Effector CD4-positive, alpha-beta T cell (primary cell): ENCODE results near the gene RTCA.
A peak's percentile ranks its signal among the peaks of the same experiment; 100 is the strongest.
"Not testable (repeated sequence)": the region's sequence is repeated elsewhere in the genome, so short reads cannot be mapped to it uniquely, and the experiment has no call there.

Source experiments
- DNase-seq: peaks from one replicate; pipeline ENCODE4 v3.0.0-alpha.2; 2020

The RTCA gene

DNA sequence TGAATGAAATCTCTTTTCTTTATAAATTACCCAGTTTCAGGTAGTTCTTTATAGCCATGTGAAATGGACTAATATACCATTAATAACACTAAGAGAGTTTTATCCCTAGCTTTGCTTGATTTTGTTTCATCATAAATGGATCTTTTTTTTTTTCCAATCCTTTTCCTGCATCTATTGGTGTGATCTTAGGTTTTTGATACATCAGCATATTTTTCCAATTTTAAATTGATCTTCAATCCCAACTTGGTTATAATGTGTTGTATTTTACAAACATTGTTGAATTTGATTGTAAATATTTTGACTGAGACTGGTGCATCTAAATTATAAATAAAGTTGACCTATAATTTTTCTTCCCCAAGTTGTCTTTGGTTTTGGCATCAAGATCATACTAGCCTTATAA is 4.3 kb upstream of the RTCA start:
- DNase-seq = no peak

DNA sequence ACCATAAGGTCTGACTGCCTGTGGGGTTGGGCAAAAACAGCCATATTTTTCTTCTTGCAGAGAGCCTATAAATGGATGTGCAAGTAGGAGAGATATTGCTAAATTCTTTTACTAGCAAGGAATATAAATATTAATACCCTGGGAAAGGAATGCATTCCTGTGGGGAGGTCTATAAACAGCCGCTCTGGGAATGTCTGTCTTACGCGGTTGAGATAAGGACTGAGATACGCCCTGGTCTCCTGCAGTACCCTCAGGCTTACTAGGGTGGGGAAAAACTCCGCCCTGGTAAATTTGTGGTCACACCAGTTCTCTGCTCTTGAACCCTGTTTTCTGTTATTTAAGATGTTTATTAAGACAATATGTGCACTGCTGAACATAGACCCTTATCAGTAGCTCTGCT is 1.9 kb upstream of the RTCA start:
- not testable (repeated sequence) for DNase-seq

DNA sequence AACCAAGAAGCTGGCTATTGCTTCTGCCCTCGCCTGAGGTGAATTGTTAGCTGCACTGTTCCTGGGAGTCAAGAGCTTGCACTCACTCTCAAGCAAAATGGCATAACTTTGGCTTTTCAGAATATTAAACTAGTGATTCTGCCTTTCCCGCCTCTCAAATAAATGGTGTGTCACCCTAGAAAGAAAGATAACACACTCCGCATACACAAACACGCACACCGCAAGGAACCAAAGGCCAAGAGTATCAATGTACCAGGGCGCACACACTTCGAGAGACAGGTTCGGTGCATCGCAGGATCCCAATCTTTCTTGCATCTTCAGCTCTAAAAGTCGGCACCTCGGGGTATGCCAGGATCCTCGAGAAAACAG is 470 bp upstream of the RTCA start:
- DNase-seq = peak; percentile 7

DNA sequence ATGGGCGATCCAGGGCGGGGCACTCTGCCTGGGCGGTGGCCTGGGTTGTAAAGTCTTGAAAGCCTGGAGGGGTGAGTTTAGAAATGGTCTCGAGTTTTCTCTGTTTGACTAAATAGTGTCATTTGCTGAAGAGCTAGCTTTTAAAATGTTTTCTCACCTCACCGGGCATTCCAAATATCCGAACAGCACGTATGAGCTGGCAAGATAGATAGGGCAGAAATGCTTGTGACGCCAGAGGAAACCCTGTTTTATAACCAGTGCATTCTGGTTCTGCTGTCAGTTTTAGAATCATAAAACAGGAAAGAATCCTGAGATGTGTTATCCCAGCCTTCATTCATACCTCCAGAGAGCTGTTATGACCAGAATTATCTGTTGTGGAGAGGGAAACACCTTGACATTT is 725 bp downstream of the RTCA start:
- DNase-seq = no peak

DNA sequence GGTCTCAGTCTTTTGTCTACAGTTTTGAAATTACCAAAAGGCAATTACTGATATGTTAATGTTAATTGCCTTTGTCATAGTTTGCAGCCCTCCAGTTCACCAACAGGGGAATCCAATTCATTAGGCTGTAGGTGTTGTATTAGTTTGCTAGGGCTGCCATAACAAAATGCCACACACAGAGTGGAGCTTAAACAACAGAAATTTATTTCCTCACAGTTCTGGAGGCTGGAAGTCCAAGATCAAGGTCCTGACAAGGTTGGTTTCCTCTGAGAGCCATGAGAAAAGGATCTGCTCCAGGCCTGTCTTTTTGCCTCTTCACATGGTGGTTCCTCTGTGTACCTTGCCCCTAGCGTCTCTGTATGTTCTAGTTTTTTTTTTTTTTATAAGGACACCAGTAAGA is 1.3 kb downstream of the RTCA start:
- no peak for DNase-seq

DNA sequence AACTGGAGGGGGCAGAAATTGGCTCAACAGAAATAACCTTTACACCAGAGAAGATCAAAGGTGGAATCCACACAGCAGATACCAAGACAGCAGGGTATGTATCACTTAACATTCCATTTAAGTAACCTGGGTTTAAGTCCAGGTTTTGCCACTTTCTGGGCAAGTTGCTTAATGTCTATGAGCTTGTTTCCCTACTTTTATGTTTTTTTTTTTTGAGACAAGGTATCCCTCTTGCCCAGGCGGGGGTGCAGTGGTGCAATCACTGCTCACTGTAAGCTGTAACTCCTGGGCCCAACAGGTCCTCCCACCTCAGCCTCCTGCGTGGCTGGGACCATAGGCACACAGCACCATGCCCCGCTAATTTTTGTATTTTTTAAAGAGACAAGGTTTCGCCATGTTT is 2.2 kb downstream of the RTCA start:
- DNase-seq = no peak

DNA sequence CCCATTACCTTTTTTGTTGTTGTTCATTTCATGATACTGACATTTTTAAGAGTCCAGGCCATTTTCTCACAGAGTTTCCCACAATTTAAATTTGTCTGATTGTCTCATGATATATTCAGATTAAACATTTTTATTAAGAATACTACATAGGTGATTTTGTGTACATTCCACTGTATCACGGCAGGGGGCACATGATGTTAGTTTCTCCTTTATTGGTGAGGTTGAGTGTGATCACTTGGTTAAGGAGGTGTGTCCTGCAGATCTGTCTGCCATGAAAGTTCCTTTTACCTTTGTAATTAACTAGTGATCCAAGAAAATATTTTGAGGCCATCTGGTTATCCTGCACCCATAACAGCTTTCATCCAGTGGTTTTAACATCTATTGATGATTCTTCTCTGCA is 11.8 kb downstream of the RTCA start:
- no peak for DNase-seq

DNA sequence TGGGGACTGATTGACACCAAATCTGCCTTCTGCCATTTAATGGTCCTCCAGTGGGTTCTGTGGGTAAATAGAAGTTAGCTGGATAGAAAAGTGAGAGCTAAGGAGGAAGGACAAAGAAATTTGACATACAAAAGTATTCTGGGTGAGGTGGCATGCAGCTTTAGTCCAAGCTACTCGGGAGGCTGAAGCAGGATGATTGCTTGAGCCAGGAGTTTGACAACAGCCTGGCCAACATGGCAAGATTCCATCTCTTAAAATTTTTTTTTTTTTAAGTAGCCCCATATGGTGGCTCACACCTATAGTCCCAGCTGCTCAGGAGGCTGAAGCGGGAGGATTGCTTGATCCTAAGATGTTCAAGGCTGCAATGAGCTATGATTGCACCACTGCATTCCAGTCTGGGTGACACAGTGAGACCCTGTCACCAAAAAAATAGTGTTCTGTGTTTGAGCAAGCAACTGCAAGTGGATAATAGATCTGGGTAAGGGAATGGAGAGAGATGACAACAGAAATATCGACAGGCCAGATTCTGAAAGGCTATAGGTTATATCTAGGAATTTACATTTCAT is 13.4 kb downstream of the RTCA start:
- no peak for DNase-seq

DNA sequence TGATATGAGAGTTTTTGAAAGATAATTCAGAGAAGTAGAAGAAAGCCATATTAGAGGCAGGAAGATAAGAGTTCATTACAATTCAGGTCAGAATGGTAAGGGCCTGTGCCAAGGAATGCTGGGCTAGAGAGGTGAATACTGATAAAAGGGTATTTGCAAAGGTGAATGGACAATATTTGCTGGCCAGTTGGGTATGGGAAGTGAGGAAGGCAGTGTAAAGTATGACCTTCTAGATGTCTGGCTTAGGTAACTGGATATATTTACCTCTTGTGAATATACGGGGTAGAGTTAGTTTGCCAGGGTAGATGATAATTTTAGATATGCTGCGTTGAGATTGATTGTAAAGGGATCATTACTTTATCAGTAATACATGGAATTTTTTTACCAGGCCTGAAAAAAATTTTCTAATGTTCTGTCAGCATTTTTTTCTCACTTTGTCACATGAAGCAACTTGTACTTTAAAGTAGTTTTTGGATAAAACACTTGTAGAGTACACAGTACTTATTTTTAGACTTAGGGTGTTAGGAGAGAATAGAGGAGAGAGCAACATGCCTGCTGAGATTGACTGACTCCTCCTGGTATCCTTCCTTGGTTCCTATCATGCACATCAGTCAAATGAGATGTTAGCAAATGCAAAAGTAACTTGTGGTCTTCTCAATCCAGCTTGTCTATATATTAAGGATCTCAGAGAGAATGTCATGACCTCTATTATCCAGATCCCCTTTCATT is 14.1 kb downstream of the RTCA start:
- DNase-seq = no peak

DNA sequence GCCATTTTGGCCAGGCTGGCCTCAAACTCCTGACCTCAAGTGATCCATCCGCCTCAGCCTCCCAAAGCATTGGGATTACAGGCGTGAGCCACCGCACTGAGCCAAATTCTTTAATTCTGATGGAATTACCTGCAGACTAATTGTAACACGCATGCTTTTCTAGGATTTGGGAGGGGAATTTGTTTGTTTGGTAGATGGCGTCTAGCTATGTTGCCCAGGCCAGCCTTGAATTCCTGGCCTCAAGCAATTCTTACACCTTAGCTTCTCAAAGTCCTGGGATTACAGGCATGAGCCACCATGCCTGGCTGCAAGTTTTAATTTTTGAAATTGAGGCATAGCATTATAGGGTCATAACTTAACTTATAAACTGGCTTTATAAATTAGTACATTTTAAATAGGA is 18.6 kb downstream of the RTCA start:
- no peak for DNase-seq

DNA sequence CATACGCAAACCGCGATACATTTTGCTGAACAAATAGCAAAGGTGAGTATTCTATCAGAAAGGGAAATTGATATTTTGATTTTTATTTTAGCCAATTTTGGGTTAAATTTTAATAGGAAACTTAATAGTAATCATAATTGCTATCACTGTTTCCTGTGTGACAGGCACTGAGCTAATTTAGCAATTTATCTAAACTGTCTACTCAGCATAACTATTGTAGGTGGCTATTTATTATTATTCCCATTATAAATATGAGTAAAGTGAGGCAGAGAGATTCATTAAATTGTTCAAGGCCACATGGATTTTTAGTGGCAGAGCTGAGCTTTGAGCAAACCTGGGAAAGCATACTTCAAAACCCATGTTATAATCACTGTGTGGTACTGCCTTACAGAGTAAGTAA is 21.1 kb downstream of the RTCA start:
- DNase-seq = no peak

DNA sequence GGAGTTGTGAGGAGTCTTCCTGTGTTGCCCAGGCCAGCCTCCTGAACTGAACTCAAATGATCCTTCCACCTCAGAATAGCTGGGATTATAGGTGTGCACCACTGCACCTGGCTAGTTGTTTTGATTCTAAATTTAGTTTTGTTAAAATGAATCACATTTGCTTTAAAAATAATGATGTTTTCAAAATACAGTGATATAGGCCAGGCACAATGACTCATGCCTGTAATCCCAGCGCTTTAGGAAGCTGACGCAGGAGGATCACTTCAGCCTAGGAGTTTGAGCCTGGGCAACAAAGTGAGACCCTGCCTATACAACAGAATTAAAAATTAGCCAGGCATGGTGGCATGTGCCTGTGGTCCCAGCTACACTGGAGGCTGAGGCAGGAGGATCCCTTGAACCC is 24.3 kb downstream of the RTCA start:
- no peak for DNase-seq

DNA sequence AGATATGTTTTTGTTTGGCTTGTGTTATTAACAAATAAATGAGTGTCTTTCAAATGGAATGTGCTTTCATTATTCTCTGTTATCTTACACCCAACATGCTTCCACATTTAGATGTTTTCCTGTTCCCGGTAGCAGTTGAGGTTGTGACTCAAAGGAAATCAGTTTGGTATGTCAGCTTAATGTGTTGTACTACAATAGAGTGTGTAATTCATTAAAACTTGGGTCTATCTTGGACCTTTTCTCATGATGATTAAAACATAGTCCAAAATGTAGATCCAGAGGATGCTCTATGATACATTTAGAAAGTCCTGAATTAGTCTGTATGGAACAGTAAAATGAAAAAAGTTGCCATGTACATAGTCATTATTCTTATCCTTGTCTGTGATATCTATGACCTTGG is 26.7 kb downstream of the RTCA start:
- no peak for DNase-seq

DNA sequence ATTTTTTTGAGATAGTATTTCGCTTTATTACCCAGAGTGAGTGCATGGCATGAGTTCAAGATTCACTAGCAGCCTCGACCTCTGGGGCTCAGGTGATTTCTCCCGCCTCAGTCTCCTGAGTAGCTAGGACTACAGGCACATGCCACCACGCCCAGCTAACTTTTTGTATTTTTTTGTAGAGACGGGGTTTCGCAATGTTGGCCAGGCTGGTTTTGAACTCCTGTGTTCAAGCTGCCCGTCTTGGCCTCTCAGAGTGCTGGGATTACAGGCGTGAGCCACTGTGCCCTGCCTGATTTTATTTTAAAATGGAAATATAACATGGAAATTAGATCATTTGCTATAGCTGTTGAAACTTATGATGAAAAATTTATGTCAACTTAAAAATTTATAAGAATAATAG is 30.1 kb downstream of the RTCA start:
- DNase-seq = no peak

DNA sequence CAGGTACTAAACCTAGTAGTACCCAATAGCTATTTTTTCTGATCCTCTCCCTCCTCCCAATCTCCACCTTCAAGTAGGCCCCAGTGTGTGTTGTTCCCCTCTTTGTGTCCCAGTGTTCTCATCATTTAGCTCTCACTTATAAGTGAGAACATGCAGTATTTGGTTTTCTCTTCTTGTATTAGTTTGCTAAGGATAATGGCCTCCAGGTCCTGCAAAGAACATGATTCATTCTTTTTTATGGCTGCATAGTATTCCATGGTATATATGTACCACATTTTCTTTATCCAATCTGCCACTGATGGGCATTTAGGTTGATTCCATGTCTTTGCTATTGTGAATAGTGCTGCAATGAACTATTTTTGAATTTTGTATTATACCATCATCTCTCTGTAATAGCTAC is 31.0 kb downstream of the RTCA start:
- not testable (repeated sequence) for DNase-seq

DNA sequence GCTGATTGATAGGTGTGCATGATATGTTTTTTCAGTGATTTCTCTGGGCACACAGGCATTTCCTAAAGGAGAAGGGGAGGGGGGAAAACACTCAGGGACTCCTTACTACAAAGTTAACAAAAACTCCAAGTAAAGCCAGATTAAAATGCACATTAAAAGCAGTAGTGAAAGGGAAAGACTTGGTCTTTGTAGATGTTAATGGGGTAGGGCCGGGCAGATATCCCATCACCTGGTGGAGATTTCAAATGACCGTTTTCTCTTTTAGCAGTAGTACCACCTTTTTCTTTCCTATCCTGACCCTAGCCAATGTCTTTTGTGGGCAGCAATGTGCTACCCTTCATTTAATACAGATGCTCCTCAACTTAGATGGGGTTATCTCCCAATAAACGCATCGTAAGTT is 32.5 kb downstream of the RTCA start:
- DNase-seq = no peak

DNA sequence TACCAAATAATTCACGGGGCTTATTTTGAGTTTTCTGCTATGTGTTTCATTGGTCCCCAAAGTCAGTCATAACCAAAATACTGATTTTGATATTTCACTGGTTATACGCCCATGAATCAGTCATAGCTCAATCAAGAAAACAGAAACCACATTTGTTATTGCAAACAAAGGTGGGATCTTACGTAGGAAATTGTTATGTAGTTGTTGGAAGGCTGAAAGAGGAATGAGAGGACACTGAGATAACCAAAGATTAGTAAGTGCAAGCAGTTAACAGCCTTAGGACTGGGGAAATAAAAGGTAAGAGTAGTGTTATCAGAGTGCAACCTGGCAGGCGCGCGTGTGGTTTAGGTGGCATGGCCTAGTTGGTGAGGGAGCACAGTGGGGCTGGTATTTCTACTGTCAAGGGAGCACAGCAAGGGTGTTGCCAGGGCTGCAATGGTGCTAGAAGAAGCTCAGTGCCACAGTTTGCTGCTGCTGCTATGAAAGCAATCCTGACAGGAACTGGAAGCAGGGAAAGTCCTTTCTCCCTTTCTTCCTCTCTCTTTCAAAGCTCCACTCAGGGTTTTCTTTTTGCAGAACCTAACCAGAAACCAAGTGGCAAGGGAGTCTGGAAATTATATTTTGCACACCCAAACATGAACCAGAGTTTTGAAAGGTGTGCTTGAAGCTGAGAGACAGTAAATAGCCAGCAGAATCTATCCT is 33.7 kb downstream of the RTCA start:
- DNase-seq = no peak

DNA sequence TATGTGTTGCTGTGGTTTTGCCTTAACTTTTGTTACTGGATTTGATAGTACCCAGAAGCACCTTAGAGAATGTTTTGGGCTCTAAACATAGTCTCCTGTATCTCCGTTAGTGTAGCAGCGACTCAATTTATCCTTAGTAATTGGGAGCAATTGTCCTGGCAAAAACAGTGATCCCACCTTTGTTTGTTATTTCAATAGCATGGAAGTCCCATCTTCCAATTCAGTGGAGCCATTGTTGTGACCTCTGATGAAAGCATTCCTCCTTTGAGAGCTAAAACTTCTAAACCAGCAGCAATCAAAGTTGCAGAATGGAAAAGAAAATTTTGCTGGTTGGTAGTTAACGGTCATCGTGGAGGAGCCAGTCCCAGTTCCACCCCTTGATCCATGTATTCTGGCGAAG is 34.7 kb downstream of the RTCA start:
- no peak for DNase-seq

DNA sequence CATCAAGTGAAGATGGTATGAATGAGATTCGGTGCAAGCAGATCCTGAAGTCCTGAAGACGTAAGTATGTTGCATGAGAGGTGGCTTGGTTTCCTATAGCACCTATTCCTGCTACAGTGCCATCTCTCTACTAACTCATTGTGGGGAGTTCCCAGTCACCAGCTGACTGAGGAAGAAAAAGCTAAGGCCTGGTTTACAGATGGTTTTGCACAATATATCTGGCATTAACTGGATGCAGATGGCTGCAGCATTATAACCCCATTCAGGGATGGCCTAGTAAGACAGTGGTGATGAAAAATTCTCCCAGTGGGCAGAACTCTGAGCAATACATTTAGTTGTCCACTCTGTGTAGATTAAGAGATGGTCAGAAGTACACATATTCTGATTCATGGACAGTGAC is 36.7 kb downstream of the RTCA start:
- DNase-seq = no peak

DNA sequence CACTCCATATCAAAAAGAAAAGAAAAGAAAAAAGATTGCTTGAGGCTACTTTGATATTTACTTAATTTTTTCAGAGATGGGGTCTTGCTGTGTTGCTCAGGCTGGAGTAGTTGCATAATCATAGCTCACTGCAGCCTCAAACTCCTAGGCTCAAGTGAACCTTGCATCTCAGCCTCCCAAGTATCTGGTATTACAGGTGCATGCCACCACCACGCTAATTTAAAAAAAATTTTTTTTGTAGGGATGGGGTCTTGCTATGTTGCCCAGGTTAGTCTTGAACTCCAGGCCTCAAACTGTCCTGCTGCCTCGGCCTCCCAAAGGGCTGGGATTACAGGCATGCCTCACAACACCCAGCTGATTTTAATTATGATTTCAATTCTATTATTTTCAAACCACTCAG is 38.2 kb downstream of the RTCA start:
- DNase-seq = no peak

DNA sequence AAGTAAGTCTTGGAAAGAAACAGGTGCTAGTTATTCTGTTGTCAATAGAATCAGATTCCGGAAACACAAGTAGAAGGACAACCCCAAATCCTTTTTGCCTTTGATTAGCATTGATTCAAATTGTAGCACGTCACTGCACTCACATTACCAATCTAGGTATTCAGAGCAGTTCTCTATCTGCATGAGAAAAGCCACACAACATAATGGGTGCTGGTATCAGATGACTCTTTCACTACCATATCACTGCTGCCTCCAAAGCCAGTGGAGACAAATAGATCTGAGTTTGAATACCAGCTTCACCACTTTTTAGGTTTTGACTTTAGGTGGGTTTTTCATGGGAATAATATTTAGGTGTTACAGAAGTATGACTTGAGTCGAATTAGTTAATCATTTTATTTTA is 38.9 kb downstream of the RTCA start:
- no peak for DNase-seq

DNA sequence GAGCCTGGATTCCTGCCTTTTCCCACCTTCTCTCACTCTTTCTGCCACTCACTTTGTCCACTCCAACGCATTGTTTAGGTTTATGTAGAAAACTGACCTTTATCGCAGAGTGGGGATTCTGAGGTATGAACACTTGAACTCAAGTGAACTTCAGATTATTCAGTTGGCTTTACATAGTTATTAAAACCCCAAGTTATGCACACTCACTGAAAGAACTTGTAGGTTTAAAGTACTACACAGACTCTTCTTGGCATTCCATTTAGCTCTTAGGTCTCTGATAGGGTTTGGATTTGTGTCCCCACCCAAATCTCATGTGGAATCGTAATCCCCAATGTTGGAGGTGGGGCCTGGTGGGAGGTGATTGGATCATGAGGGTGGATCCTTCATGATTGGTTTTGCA is 39.9 kb downstream of the RTCA start:
- no peak for DNase-seq

DNA sequence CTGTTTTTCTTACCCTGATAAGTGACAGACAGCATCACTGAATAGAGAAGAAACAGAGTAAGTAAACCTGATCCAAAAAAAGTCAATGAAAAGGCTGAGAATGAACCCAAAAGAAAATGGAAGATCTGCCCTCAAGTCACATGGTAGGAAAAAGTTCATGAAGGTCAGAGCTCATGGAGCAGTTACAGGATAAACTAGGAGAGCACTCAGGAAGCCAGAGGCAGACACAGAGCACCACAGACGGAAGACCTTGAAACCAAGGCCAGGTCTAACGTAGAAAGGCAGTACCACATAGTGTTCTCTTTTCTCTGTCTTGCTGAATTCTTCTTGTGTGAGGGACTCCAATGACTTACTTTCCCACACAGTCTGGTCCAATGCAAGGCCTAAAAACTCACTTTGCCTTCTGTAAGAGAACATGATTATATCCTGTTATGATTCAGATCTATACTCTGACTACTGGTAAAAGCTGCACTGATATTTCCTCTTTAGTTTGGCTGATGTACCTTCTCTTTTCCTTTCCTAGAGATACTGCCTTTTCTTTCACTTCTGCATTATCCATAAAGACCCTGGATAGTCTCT is 40.8 kb downstream of the RTCA start:
- no peak for DNase-seq

DNA sequence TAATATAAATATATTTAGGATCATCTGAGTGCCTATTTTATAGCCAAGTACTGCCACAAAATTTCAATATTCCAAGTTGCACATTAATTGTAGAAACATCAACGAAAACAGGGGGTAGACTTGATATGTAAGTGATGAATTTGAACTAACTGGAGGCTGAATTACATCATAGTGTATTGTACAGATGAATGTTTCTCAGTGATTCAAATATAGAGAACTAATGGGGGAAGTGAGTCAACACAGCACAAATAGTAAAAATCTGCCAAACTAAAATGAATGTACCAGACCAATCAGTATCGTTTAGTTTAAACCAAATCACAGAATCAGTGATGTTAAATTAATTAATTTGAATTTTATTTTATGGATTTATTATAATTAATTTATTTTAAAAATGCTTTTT is 42.8 kb downstream of the RTCA start:
- DNase-seq = no peak
